ENCODE measurements around the gene EAPP.
"Not testable (repeated sequence)": the region's sequence is repeated elsewhere in the genome, so short reads cannot be mapped to it uniquely, and the experiment has no call there.

Gene EAPP

DNA sequence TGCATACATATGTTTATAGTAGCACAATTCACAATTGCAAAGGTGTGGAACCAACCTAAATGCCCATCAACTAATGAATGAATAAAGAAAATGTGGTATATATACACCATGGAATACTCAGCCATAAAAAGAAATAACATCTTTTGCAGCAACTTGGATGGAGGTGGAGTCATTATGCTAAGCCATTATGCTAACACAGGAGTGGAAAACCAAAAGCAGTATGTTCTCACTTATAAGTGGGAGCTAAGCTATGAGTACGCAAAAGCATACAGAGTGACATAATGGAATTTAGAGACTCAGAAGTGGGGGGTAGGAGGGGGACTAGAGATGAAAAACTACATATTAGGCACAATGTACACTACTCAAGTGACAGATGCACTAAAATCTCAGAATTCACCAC lies 61.2 kb downstream of the EAPP start:
- no peak for DNase-seq

DNA sequence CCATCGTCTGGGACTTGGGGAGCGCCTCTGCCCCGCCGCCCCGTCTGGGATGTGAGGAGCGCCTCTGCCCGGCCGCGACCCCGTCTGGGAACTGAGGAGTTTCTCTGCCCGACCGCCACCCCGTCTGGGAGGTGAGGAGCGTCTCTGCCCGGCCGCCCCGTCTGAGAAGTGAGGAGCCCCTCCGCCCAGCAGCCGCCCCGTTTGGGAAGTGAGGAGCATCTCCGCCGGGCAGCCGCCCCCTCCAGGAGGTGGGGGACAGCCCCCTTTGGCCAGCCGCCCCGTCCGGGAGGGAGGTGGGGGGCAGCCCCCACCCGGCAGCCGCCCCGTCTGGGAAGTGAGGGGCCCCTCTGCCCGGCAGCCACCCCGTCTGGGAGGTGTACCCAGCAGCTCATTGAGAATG lies 63.5 kb downstream of the EAPP start:
- not testable (repeated sequence) for DNase-seq

DNA sequence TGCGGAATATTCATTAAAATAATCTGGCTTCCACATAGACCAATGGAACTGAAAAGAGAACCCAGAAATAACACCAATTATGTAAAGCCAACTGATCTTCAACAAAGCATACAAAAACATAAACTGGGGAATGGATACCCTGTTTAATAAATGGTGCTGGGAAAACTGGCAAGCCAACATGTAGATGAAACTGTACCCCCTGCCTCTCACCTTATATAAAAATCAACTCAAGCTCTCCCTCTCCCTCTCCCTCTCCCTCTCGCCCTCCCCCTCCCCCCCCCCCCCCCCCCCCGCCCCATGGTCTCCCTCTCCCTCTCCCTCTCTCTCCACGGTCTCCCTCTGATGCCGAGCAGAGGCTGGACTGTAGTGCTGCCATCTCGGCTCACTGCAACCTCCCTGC lies 64.3 kb downstream of the EAPP start:
- DNase-seq: no peak

DNA sequence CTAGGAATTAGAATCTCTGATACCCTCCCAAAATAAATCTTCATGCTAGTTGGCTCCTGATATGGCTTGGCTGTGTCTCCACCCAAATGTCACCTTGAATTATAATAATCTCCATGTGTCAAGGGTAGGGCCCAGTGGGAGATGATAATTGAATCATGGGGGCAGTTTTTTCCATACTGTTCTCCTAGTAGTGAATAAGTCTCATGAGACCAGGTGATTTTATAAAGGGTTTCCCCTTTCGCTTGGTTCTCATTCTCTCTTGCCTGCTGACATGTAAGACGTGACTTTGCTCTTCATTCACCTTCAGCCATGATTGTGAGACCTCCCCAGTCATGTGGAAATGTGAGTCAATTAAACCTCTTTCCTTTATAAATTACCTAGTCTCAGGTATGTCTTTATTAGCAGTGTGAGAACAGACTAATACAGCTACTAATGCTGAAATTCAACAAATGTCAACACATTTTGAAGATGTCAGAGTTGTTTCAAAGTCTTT lies 65.3 kb downstream of the EAPP start:
- no peak for DNase-seq

DNA sequence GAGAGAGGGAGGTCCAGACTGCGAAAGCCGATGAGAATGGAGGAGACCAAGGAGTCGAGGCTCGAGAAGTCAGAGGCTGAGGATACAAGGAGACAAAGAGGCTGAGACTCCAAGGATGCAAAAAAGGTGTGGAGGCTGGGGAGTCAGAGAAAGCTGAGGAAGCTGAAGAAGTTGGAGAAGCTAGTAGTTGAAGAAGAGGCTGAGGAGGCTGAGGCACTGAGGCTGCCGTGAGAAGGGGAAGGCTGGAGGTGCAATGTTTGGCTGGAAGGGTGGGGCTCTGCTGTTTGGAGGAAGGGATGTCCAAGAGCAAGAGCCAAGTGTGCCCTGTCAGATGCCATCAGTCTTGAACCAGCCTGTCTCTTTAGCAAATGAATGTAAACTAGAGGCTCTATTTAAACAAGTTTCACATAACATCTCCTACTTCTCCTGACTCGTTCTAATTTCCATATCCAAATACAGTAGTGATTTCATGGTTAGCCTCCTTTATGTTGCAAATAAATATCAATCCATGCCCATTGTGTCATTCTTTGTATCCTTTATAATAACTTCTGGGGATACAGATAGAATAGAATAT lies 66.7 kb downstream of the EAPP start:
- DNase-seq: no peak

DNA sequence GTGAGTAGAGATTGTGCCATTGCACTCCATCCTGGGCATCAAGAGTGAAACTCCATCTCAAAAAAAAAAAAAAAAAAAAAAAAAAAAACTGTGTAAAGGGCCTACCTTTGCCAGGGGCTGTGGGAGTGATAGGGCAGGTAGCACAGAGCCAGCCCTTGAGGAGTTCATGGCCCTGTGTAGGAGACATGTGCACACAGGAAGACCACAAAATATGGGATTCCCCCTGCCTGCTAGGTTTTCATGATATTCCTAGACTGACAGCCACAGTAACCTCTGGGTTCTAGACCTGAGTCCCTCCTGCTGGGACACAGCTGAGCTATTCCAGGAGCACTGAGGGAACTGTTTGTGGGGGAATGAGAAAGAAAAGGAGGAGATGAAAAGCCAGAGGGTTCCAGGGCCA lies 69.2 kb downstream of the EAPP start:
- no peak for DNase-seq

DNA sequence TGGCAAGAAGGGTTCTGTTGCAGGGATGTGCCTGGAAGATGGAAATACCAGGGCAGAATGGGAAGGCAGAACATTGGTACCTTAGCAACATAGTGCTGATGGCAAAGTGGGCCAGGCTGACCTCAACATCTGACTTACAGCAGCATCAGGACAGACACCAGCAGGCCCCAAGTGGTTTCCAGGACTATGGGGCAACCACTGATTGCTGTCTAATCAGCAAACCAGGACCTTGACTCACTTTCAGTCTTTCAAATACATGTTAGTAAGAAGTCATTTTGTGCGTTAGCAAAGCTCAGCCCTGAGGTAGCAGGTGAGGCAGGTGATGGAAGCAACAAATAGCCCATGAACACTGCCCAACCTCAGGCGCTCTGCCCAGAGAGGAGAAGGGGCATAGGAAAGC lies 72.8 kb downstream of the EAPP start:
- DNase-seq: no peak
